Prostate gland (tissue), 2 donors: ENCODE data around the gene ZMYM2. TPM values are rescaled to one million over a fixed set of nuclear protein-coding genes. Genes with fewer than 3 reads are reported as not detected.

Experiments used
- DNase-seq: peaks from one replicate; pipeline ENCODE4 v3.0.0-alpha.2; 2019; ENCODE audit warnings: low spot score
- H3K27ac ChIP-seq, 2 donors: fragments of 200-600 bp; sonication (generic); 2 replicates each; pipeline ENCODE4 v1.5.1; 2017 to 2019
- H3K27me3 ChIP-seq: fragments of 200-600 bp; sonication (generic); replicated peaks from 2 replicates; pipeline ENCODE4 v1.5.1; 2019; ENCODE audit not compliant: insufficient read depth
- H3K36me3 ChIP-seq, 2 donors: fragments of 200-600 bp; sonication (generic); 1 replicate in 1 of 2; 2 replicates in 1 of 2; pipeline versions ENCODE4 v1.5.1 to v1.8.1; 2017 to 2019
- H3K4me1 ChIP-seq: fragments of 200-600 bp; sonication (generic); replicated peaks from 2 replicates; pipeline ENCODE4 v1.5.1; 2019
- H3K4me3 ChIP-seq, 2 donors: fragments of 200-600 bp; sonication (generic); 2 replicates each; pipeline ENCODE4 v1.5.1; 2017 to 2019
- H3K9me3 ChIP-seq: fragments of 200-600 bp; sonication (generic); 2 replicates; pipeline ENCODE4 v1.5.1; 2017
- POLR2A ChIP-seq: fragments of 450-650 bp; IDR thresholded peaks from one replicate; pipeline ENCODE4 v1.6.1; 2016; ENCODE audit warnings: antibody characterized with exemption, mild to moderate bottlenecking
- POLR2AphosphoS5 ChIP-seq: sonication (generic); formaldehyde crosslinking; IDR thresholded peaks from one replicate; pipeline ENCODE4 v1.6.1; 2017; ENCODE audit warnings: antibody characterized with exemption
- WGBS: methylation state at CpG from one replicate; pipeline ENCODE4 v1.1.5; 2018; 5-methylcytosine and 5-hydroxymethylcytosine counted together
- intact Hi-C: fragments of 100-400 bp; cut with DNase I; formaldehyde crosslinking; loops from one replicate; pipeline ENCODE4 v1.14.2; 2022
- total RNA-seq, 2 donors: library from RNA; depleted of rRNA; stranded (reverse); fragments of >200 nt; gene quantifications; one replicate each; pipeline ENCODE4 v1.1.0, GENCODE V29; 2016
- TF ChIP-seq, protein P1 (sequence below), 4 experiments: fragments of 200-600 bp in 2 of 4; fragments of 450-650 bp in 2 of 4; sonication (generic) in 2 of 4; IDR thresholded peaks; 1 replicate in 3 of 4; 2 replicates in 1 of 4; pipeline ENCODE4 v1.5.1; 2016 to 2019; ENCODE audit warnings: antibody characterized with exemption in 4 of 4, mild to moderate bottlenecking in 2 of 4, moderate library complexity in 2 of 4

The ZMYM2 gene
- total RNA-seq, 2 donors from 2014 or later: 70.7 to 95.6 TPM

DNA sequence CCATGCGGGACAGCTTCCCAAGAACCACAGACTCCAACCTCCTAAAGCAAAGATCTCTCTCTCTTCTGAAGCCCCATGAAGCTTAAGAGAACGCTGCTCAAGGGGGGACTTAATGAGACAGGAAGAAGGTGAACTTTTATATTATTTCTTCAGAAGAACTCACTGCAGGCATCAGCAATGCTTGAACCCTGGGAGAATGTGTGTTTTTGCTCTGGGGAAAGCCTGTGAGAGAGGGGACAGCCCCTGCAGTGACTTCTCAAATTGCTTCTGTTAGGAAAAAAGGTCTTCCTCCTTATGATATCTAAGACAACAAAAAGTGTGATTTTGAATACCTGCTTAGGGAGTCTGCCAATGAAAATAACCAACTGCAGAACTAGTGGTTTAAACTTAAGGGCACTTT lies 179.3 kb downstream of the ZMYM2 start:
- DNase-seq: no peak
- Histone ChIP-seq H3K27me3 (peaks cover 14% of the 10 kb centered on the region), H3K4me1 (no peaks in the 10 kb centered on the region), H3K36me3 (no peaks in the 10 kb centered on the region), H3K27ac (no peak overlapping the region), H3K9me3 (no peaks in the 10 kb centered on the region), H3K4me3 (no peak overlapping the region)
- WGBS: 52% methylated on average over 2 of the region's 2 CpGs
- no peak for TF ChIP-seq POLR2AphosphoS5
- no peak for TF ChIP-seq POLR2A
- TF ChIP-seq, protein P1, sequence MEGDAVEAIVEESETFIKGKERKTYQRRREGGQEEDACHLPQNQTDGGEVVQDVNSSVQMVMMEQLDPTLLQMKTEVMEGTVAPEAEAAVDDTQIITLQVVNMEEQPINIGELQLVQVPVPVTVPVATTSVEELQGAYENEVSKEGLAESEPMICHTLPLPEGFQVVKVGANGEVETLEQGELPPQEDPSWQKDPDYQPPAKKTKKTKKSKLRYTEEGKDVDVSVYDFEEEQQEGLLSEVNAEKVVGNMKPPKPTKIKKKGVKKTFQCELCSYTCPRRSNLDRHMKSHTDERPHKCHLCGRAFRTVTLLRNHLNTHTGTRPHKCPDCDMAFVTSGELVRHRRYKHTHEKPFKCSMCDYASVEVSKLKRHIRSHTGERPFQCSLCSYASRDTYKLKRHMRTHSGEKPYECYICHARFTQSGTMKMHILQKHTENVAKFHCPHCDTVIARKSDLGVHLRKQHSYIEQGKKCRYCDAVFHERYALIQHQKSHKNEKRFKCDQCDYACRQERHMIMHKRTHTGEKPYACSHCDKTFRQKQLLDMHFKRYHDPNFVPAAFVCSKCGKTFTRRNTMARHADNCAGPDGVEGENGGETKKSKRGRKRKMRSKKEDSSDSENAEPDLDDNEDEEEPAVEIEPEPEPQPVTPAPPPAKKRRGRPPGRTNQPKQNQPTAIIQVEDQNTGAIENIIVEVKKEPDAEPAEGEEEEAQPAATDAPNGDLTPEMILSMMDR (IDR thresholded peaks at IDR 0.05): no peak
- intact Hi-C loops: no loop called here

DNA sequence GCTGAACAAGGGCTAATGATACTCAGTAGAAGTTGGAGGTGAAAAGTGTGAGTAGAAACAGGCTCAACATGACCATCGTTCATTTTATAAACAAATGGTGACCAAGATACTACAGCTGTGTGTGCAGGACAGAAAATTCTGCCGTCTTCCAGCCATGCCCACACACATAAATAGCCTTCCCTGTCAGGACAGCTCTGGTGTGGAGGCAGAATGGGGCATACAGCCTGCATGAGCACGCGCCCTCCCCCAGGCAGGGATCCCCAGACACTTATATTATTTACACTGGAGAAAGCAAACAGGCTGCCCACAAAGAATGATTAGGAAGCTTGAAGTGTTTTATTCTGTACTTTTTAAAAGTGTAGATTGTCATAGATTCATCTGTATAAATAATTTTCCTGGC lies 182.0 kb downstream of the ZMYM2 start:
- Histone ChIP-seq H3K27ac (no peak overlapping the region), H3K9me3 (no peaks in the 10 kb centered on the region), H3K36me3 (no peaks in the 10 kb centered on the region), H3K27me3 (peaks cover 17% of the 10 kb centered on the region), H3K4me3 (no peak overlapping the region), H3K4me1 (no peaks in the 10 kb centered on the region)
- no peak for DNase-seq
- 37% methylated on average over 4 of the region's 4 CpGs for WGBS
- intact Hi-C loops: no loop called here
- TF ChIP-seq POLR2A (no peak), POLR2AphosphoS5 (no peak)
- TF ChIP-seq, protein P1 (IDR thresholded peaks at IDR 0.05): no peak

Other genes with a start within 250 kb of the ZMYM2 start
- gene PSPC1, start 175.8 kb upstream of the ZMYM2 start, total RNA-seq: 10 to 100 TPM; 48.7 to 90.4 TPM
- gene ZMYM5, start 95.1 kb upstream of the ZMYM2 start, total RNA-seq: 10 to 100 TPM; 19.6 to 21.5 TPM
- gene GJA3, start 202.3 kb downstream of the ZMYM2 start, total RNA-seq: 1 to 10 TPM in 1 of 2 donors, under 1 TPM in 1; 0.59 to 5.2 TPM
- gene GJB2, start 234.2 kb downstream of the ZMYM2 start, total RNA-seq: 1 to 10 TPM; 1.5 to 3.8 TPM